Tibial artery (tissue), 4 donors: ENCODE data around the gene SPDL1.
A peak's percentile ranks its signal among the peaks of the same experiment; 100 is the strongest.

Experiments
- DNase-seq, 2 donors: peaks; one replicate each; pipeline ENCODE4 v3.0.0-alpha.2; 2019
- H3K27ac ChIP-seq, 2 donors: fragments of 200-600 bp; sonication (generic) in 1 of 2; 1 replicate in 1 of 2; 2 replicates in 1 of 2; pipeline ENCODE4 v1.5.1; 2018 to 2019; ENCODE audit warnings: mild to moderate bottlenecking in 1 of 2
- H3K27me3 ChIP-seq, 2 donors: fragments of 200-600 bp; sonication (generic) in 1 of 2; one replicate each; pipeline versions ENCODE4 v1.5.1 to v1.6.0; 2016 to 2019
- H3K36me3 ChIP-seq, 3 donors: fragments of 200-600 bp; sonication (generic) in 2 of 3; one replicate each; pipeline ENCODE4 v1.5.1; 2016 to 2019; ENCODE audit warnings: mild to moderate bottlenecking in 2 of 3
- H3K4me1 ChIP-seq, 4 donors: fragments of 200-600 bp; sonication (generic) in 2 of 4; 1 replicate in 3 of 4; 2 replicates in 1 of 4; pipeline ENCODE4 v1.5.1; 2016 to 2019
- H3K4me3 ChIP-seq, 2 donors: fragments of 200-600 bp; sonication (generic) in 1 of 2; 1 replicate in 1 of 2; 2 replicates in 1 of 2; pipeline ENCODE4 v1.5.1; 2018 to 2019; ENCODE audit warnings: mild to moderate bottlenecking in 2 of 2
- H3K9me3 ChIP-seq, 3 donors: fragments of 200-600 bp; sonication (generic) in 1 of 3; one replicate each; pipeline ENCODE4 v1.5.1; 2016 to 2019
- CTCF ChIP-seq, 2 experiments: fragments of 200-600 bp in 1 of 2; fragments of 450-650 bp in 1 of 2; IDR thresholded peaks; one replicate each; pipeline ENCODE4 v1.5.1; 2017 to 2019; ENCODE audit warnings: antibody characterized with exemption in 2 of 2, mild to moderate bottlenecking in 1 of 2, moderate library complexity in 1 of 2
- intact Hi-C: fragments of 100-400 bp; cut with DNase I; formaldehyde crosslinking; loops from one replicate; pipeline ENCODE4 v1.15.0; 2023; ENCODE audit warnings: low total_unique reads

SPDL1 gene

GRCh38 chr5:169557838-169558237 is 25.7 kb upstream of the SPDL1 start:
- Histone ChIP-seq H3K4me3 (no peak overlapping the region), H3K9me3 (peaks cover 0 to 14% (median 0%) of the 10 kb centered on the region in 3 donors), H3K4me1 (peaks cover 0 to 5% (median 0%) of the 10 kb centered on the region in 4 donors), H3K27me3 (no peaks in the 10 kb centered on the region), H3K27ac (no peak overlapping the region), H3K36me3 (no peaks in the 10 kb centered on the region)
- intact Hi-C loops, result loop anchor here (10.0 kb wide), 2 partner anchors 253 to 883 kb away; partner anchors contain the start of gene SLIT3
- TF ChIP-seq CTCF (IDR thresholded peaks at IDR 0.05), result no peak
- DNase-seq, result no peak

- Histone ChIP-seq H3K36me3 (no peaks in the 10 kb centered on the region), H3K4me1 (peaks cover 0 to 5% (median 0%) of the 10 kb centered on the region in 4 donors), H3K4me3 (no peak overlapping the region), H3K27ac (no peak overlapping the region), H3K9me3 (peaks cover 0 to 9% (median 0%) of the 10 kb centered on the region in 3 donors), H3K27me3 (no peaks in the 10 kb centered on the region)
- intact Hi-C loops, result no loop called here
- TF ChIP-seq CTCF (IDR thresholded peaks at IDR 0.05), result no peak
- peak in 1 of 2 donors; percentile 39 for DNase-seq
Observed at GRCh38 chr5:169561893-169562292, 21.7 kb upstream of the SPDL1 start.

GRCh38 chr5:169563369-169563768 is 20.2 kb upstream of the SPDL1 start:
- peaks cover 0 to 5% (median 0%) of the 10 kb centered on the region in 4 donors for H3K4me1 ChIP-seq
- no peak for TF ChIP-seq CTCF (IDR thresholded peaks at IDR 0.05)
- no peak for DNase-seq
- no peaks in the 10 kb centered on the region for H3K36me3 ChIP-seq
- H3K27me3 ChIP-seq, result peaks cover 0 to 7% of the 10 kb centered on the region in 2 donors
- no peak overlapping the region for H3K27ac ChIP-seq
- H3K9me3 ChIP-seq, result peaks cover 0 to 5% (median 0%) of the 10 kb centered on the region in 3 donors
- H3K4me3 ChIP-seq, result no peak overlapping the region
- intact Hi-C loops, result no loop called here

GRCh38 chr5:169566202-169566601 is 17.4 kb upstream of the SPDL1 start:
- DNase-seq, result no peak
- Histone ChIP-seq H3K4me1 (peaks cover 0 to 5% (median 0%) of the 10 kb centered on the region in 4 donors), H3K4me3 (no peak overlapping the region), H3K27ac (no peak overlapping the region), H3K27me3 (peaks cover 0 to 7% of the 10 kb centered on the region in 2 donors), H3K9me3 (no peaks in the 10 kb centered on the region), H3K36me3 (no peaks in the 10 kb centered on the region)
- intact Hi-C loops, result no loop called here
- TF ChIP-seq CTCF (IDR thresholded peaks at IDR 0.05), result no peak

- intact Hi-C loops, result no loop called here
Observed at GRCh38 chr5:169567079-169567478, 16.5 kb upstream of the SPDL1 start.

More at GRCh38 chr5:169567079-169567478, 16.5 kb upstream of the SPDL1 start:
- no peak for TF ChIP-seq CTCF (IDR thresholded peaks at IDR 0.05)
- no peaks in the 10 kb centered on the region for H3K36me3 ChIP-seq
- H3K4me1 ChIP-seq, result peaks cover 0 to 2% (median 0%) of the 10 kb centered on the region in 4 donors
- H3K27me3 ChIP-seq, result peaks cover 0 to 10% of the 10 kb centered on the region in 2 donors
- no peak overlapping the region for H3K4me3 ChIP-seq
- H3K27ac ChIP-seq, result no peak overlapping the region
- H3K9me3 ChIP-seq, result no peaks in the 10 kb centered on the region
- DNase-seq, result no peak
